ENCODE results near the gene TRPC3. TPM values are rescaled to one million over a fixed set of nuclear protein-coding genes. Genes with fewer than 3 reads are reported as not detected.
A peak's percentile ranks its signal among the peaks of the same experiment; 100 is the strongest.

Gene TRPC3
- total RNA-seq, 1 donor = 1.3 TPM

GRCh38 chr4:121973816-121974215 is 22.0 kb upstream of the TRPC3 start:
- DNase-seq (ENCODE audit: low read depth) = peak; percentile 17
- TF ChIP-seq, protein P1, sequence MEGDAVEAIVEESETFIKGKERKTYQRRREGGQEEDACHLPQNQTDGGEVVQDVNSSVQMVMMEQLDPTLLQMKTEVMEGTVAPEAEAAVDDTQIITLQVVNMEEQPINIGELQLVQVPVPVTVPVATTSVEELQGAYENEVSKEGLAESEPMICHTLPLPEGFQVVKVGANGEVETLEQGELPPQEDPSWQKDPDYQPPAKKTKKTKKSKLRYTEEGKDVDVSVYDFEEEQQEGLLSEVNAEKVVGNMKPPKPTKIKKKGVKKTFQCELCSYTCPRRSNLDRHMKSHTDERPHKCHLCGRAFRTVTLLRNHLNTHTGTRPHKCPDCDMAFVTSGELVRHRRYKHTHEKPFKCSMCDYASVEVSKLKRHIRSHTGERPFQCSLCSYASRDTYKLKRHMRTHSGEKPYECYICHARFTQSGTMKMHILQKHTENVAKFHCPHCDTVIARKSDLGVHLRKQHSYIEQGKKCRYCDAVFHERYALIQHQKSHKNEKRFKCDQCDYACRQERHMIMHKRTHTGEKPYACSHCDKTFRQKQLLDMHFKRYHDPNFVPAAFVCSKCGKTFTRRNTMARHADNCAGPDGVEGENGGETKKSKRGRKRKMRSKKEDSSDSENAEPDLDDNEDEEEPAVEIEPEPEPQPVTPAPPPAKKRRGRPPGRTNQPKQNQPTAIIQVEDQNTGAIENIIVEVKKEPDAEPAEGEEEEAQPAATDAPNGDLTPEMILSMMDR (IDR thresholded peaks at IDR 0.05; ENCODE audit: insufficient read depth, low read depth, low read length) = no peak

GRCh38 chr4:121968859-121969258 is 17.0 kb upstream of the TRPC3 start:
- TF ChIP-seq, protein P1 (IDR thresholded peaks at IDR 0.05; ENCODE audit: insufficient read depth, low read depth, low read length) = no peak
- DNase-seq (ENCODE audit: low read depth) = no peak
- H3K4me3 ChIP-seq (ENCODE audit: low read depth, low read length) = no peak overlapping the region

More at GRCh38 chr4:121973816-121974215, 22.0 kb upstream of the TRPC3 start:
- no peak overlapping the region for H3K4me3 ChIP-seq (ENCODE audit: low read depth, low read length)

DNA sequence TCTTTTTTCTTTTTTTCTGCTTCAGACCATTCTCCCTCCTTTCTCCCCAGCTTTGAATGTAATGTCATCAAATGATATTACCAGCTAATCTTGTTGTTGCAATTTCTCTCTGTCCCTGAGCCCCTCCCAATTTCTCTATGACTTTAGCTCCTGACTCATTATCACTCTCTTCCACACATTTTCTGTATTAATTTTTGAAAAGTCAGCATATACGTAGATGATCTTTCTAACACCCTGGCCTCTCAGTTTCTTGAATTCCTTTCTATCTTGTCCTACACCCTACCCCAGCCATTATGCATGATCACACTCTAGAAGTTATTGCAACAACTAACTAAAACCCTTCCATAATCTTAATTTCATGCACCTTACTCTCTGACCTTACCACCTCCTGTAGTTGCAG is 13.1 kb upstream of the TRPC3 start:
- DNase-seq (ENCODE audit: low read depth) = no peak
- TF ChIP-seq, protein P1 (IDR thresholded peaks at IDR 0.05; ENCODE audit: insufficient read depth, low read depth, low read length) = no peak
- no peak overlapping the region for H3K4me3 ChIP-seq (ENCODE audit: low read depth, low read length)

DNA sequence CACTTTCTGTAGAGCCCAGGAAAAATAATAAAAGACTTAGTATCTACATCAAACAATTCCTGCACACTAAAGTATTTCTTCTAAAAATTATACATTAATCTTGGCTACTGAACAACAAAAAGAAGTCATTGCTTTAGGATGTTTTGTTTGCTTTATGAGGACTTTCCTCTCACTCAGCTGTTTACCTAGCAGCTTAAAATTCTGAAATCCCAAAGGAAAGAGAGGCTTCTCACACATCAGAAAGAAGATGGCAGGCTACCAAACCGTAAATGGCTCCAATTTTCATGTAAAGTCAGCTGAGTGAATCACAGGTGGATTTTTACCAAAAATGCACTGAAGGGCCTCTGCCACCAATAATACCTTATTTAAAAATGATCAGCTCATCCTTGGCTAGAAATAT is 9.0 kb upstream of the TRPC3 start:
- H3K4me3 ChIP-seq (ENCODE audit: low read depth, low read length) = no peak overlapping the region
- DNase-seq (ENCODE audit: low read depth) = no peak
- TF ChIP-seq, protein P1 (IDR thresholded peaks at IDR 0.05; ENCODE audit: insufficient read depth, low read depth, low read length) = no peak

- H3K4me3 ChIP-seq (ENCODE audit: low read depth, low read length) = no peak overlapping the region
- TF ChIP-seq, protein P1 (IDR thresholded peaks at IDR 0.05; ENCODE audit: insufficient read depth, low read depth, low read length) = no peak
These were observed 6.9 kb upstream of the TRPC3 start for GRCh38 chr4:121958777-121959176.

DNA sequence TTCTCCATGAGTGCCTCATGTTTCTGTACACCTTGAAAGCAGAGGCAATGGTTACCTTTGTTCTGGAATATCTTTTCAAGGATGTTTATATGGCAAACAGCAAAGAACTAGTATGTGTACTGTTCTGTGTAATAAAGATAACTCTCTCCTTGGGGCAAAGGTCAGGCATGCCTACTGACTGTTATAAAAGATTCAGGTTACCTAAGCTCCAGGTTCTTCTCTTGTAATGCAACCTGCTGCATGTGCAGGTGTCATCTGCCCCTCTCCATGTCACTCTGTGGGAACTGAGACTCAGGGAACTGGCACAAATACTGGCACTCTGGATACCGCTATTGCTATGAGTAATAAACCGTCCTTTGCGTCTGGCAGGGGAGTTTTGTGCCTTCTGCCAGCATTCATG is 5.4 kb upstream of the TRPC3 start:
- TF ChIP-seq, protein P1 (IDR thresholded peaks at IDR 0.05; ENCODE audit: insufficient read depth, low read depth, low read length) = no peak
- no peak for DNase-seq (ENCODE audit: low read depth)
- no peak overlapping the region for H3K4me3 ChIP-seq (ENCODE audit: low read depth, low read length)

More at GRCh38 chr4:121958777-121959176, 6.9 kb upstream of the TRPC3 start:
- no peak for DNase-seq (ENCODE audit: low read depth)

GRCh38 chr4:121953860-121954259 is 2.0 kb upstream of the TRPC3 start:
- TF ChIP-seq, protein P1 (IDR thresholded peaks at IDR 0.05; ENCODE audit: insufficient read depth, low read depth, low read length) = no peak
- no peak overlapping the region for H3K4me3 ChIP-seq (ENCODE audit: low read depth, low read length)
- DNase-seq (ENCODE audit: low read depth) = no peak

Measured in fibroblast of villous mesenchyme (primary cell).